ENCODE measurements around the gene CHMP4A. TPM values are rescaled to one million over a fixed set of nuclear protein-coding genes. Genes with fewer than 3 reads are reported as not detected.

The CHMP4A gene
- polyA plus RNA-seq, 1 donor (not counting 4 experiments of a cell fraction or from before 2014, with no cell fraction given), result 54.5 TPM

DNA sequence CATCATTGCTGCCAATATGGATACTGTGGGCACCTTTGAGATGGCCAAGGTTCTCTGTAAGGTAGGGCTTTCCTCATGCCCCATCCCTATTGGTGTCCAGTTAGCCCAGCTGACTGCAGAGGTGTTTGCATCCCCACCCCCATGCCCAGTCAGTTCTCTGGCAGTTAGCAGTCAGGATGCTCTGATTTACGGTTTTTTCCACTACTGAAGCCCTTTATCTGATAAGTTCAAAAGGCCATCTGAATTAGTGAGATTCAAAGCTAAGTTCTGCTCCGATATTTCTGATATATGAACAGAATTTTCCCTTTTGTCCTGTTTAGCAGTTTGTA lies 20.2 kb upstream of the CHMP4A start:
- H2AFZ ChIP-seq (ENCODE audit: control insufficient read depth, low read length), result no peak overlapping the region
- DNase-seq (ENCODE audit: low read depth, low spot score), result no peak
- peak overlapping the region; percentile 70 to 83 (median 82) for H3K4me3 ChIP-seq (ENCODE audit: control insufficient read depth in 2 of 3, extremely low read depth in 1 of 3, insufficient read depth in 2 of 3, low read depth in 1 of 3, low read length in 3 of 3)
- no peak for TF ChIP-seq EZH2 (IDR thresholded peaks at IDR 0.05; ENCODE audit: low read length)
- TF ChIP-seq, protein P1, sequence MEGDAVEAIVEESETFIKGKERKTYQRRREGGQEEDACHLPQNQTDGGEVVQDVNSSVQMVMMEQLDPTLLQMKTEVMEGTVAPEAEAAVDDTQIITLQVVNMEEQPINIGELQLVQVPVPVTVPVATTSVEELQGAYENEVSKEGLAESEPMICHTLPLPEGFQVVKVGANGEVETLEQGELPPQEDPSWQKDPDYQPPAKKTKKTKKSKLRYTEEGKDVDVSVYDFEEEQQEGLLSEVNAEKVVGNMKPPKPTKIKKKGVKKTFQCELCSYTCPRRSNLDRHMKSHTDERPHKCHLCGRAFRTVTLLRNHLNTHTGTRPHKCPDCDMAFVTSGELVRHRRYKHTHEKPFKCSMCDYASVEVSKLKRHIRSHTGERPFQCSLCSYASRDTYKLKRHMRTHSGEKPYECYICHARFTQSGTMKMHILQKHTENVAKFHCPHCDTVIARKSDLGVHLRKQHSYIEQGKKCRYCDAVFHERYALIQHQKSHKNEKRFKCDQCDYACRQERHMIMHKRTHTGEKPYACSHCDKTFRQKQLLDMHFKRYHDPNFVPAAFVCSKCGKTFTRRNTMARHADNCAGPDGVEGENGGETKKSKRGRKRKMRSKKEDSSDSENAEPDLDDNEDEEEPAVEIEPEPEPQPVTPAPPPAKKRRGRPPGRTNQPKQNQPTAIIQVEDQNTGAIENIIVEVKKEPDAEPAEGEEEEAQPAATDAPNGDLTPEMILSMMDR (optimal IDR thresholded peaks at IDR 0.05 in 1 of 3, IDR thresholded peaks at IDR 0.05 in 1 of 3, conservative IDR thresholded peaks at IDR 0.05 in 1 of 3; ENCODE audit: extremely low read depth in 1 of 3, insufficient read depth in 2 of 3, low read length in 3 of 3), result no peak
- H3K27me3 ChIP-seq (ENCODE audit: control insufficient read depth, extremely low read depth, insufficient read depth, low read length), result no peaks in the 10 kb centered on the region
- no peak for FAIRE-seq
- no peaks in the 10 kb centered on the region for H4K20me1 ChIP-seq (ENCODE audit: control insufficient read depth, extremely low read depth, insufficient read depth, low read length)
- peaks cover 15 to 39% of the 10 kb centered on the region in 2 experiments for H3K36me3 ChIP-seq (ENCODE audit: control insufficient read depth in 2 of 2, extremely low read depth in 1 of 2, insufficient read depth in 2 of 2, low read length in 2 of 2)
- H3K9me1 ChIP-seq (ENCODE audit: control insufficient read depth, extremely low read depth, insufficient read depth, low read length), result no peaks in the 10 kb centered on the region
- H3K4me1 ChIP-seq (ENCODE audit: control insufficient read depth, extremely low read depth, insufficient read depth, low read length), result peaks cover 37% of the 10 kb centered on the region
- dilution Hi-C loops (cut with MboI; ENCODE audit: extremely low pct_ligation_motif_present, low sequenced_read_pairs), result no loop called here
- peak overlapping the region; percentile 94 for H3K9ac ChIP-seq (ENCODE audit: control insufficient read depth, extremely low read depth, insufficient read depth, low read length)
- H3K4me2 ChIP-seq (ENCODE audit: control insufficient read depth, extremely low read depth, insufficient read depth, low read depth, low read length), result peak overlapping the region; percentile 98
- H3K9me3 ChIP-seq (ENCODE audit: control insufficient read depth, low read depth, low read length), result no peaks in the 10 kb centered on the region
- H3K27ac ChIP-seq (ENCODE audit: control insufficient read depth, insufficient read depth, low read length), result peak overlapping the region; percentile 97
- peaks cover 56% of the 10 kb centered on the region for H3K79me2 ChIP-seq (ENCODE audit: control insufficient read depth, insufficient read depth, low read length)

DNA sequence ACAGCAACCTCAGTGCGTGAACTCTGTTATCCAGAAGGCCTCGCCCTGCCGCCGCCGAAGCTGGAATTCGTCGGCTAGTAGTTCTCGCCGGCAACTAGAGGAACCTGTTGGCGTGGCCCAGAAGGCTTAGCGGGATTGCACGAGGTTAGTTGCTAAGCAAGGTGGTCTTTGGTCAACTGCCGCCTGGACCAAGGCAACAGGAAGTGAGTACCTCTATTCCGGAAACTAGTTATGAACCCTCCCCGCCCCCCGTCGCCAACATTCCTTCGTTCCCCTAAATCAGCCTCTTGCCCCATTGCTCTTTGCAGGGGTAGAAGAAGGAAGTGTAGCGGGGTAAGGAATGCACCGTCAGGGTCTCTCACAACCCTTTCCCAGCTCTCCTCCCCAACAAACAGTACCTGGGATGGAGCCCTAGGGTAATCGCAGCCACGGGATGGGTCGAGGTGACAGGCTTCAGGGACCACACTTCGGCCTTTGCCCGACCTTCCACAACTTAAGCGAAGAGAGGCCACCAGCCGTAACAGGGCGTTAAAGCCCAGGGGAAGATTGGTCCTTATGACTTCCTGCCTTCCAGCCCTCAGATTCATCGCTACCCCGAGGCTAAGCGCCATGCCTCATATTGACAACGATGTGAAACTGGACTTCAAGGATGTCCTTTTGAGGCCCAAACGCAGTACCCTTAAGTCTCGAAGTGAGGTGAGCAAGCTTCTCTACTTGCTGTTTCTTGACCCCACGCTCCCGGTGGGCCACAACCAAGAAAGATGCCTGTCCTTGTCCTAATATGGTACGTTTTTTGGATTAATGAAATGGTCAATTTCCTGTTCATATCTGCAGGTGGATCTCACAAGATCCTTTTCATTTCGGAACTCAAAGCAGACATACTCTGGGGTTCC lies 19.6 kb upstream of the CHMP4A start, which contains the start of gene GMPR2:
Gene GMPR2, plus strand, starts transcription at position 285 of the 893 bp plus-strand sequence. Its CDS starts 325 bp downstream, at position 610.
- no peak for DNase-seq (ENCODE audit: low read depth, low spot score)
- dilution Hi-C loops (cut with MboI; ENCODE audit: extremely low pct_ligation_motif_present, low sequenced_read_pairs), result no loop called here
- H3K79me2 ChIP-seq (ENCODE audit: control insufficient read depth, insufficient read depth, low read length), result peaks cover 62% of the 10 kb centered on the region

More for the DNA sequence above, 19.6 kb upstream of the CHMP4A start, which contains the start of gene GMPR2:
- no peak for FAIRE-seq
- Histone ChIP-seq H3K27me3 (ENCODE audit: control insufficient read depth, extremely low read depth, insufficient read depth, low read length) (no peaks in the 10 kb centered on the region), H3K36me3 (ENCODE audit: control insufficient read depth in 2 of 2, extremely low read depth in 1 of 2, insufficient read depth in 2 of 2, low read length in 2 of 2) (peaks cover 16 to 33% of the 10 kb centered on the region in 2 experiments), H3K4me1 (ENCODE audit: control insufficient read depth, extremely low read depth, insufficient read depth, low read length) (peaks cover 30% of the 10 kb centered on the region), H3K9me1 (ENCODE audit: control insufficient read depth, extremely low read depth, insufficient read depth, low read length) (no peaks in the 10 kb centered on the region), H4K20me1 (ENCODE audit: control insufficient read depth, extremely low read depth, insufficient read depth, low read length) (no peaks in the 10 kb centered on the region), H3K27ac (ENCODE audit: control insufficient read depth, insufficient read depth, low read length) (peak within 1 kb of the TSS; percentile 97), H3K4me2 (ENCODE audit: control insufficient read depth, extremely low read depth, insufficient read depth, low read depth, low read length) (peak within 1 kb of the TSS; percentile 98), H3K4me3 (ENCODE audit: control insufficient read depth in 2 of 3, extremely low read depth in 1 of 3, insufficient read depth in 2 of 3, low read depth in 1 of 3, low read length in 3 of 3) (peak within 1 kb of the TSS; percentile 70 to 83 (median 82)), H2AFZ (ENCODE audit: control insufficient read depth, low read length) (peak within 1 kb of the TSS; percentile 96), H3K9me3 (ENCODE audit: control insufficient read depth, low read depth, low read length) (no peaks in the 10 kb centered on the region), H3K9ac (ENCODE audit: control insufficient read depth, extremely low read depth, insufficient read depth, low read length) (peak within 1 kb of the TSS; percentile 94)
- TF ChIP-seq, protein P1 (optimal IDR thresholded peaks at IDR 0.05 in 1 of 3, IDR thresholded peaks at IDR 0.05 in 1 of 3, conservative IDR thresholded peaks at IDR 0.05 in 1 of 3; ENCODE audit: extremely low read depth in 1 of 3, insufficient read depth in 2 of 3, low read length in 3 of 3), result no peak
- TF ChIP-seq EZH2 (IDR thresholded peaks at IDR 0.05; ENCODE audit: low read length), result no peak

Data from keratinocyte (primary cell).